Neuronal stem cell (in vitro differentiated cells): ENCODE measurements around the gene PANK4.

Experiments used
- DNase-seq: peaks from one replicate; pipeline ENCODE4 v3.0.0-alpha.2; 2013; ENCODE audit warnings: low spot score
- H2AFZ ChIP-seq: one replicate; pipeline ENCODE4 v1.6.1; 2013; ENCODE audit warnings: mild to moderate bottlenecking, low read length, inconsistent platforms
- H2AK5ac ChIP-seq: 2 replicates; pipeline ENCODE4 v1.6.1; 2013; ENCODE audit warnings: low read depth, mild to moderate bottlenecking, inconsistent platforms, low read length, moderate library complexity, mixed read lengths
- H2BK120ac ChIP-seq: 2 replicates; pipeline ENCODE4 v1.6.1; 2013; ENCODE audit warnings: low read depth, mild to moderate bottlenecking, inconsistent platforms, low read length, moderate library complexity, mixed read lengths
- H2BK12ac ChIP-seq: one replicate; pipeline ENCODE4 v1.6.1; 2013; ENCODE audit warnings: low read length, inconsistent platforms
- H2BK15ac ChIP-seq: 2 replicates; pipeline ENCODE4 v1.6.1; 2013; ENCODE audit warnings: mild to moderate bottlenecking, low read length, inconsistent platforms, mixed read lengths
- H2BK5ac ChIP-seq: one replicate; pipeline ENCODE4 v1.6.1; 2013; ENCODE audit warnings: inconsistent platforms, mild to moderate bottlenecking, low read length, moderate library complexity
- H3K14ac ChIP-seq: one replicate; pipeline ENCODE4 v1.6.1; 2013; ENCODE audit warnings: low read length, inconsistent platforms
- H3K18ac ChIP-seq: 2 replicates; pipeline ENCODE4 v1.6.1; 2013; ENCODE audit warnings: low read length, inconsistent platforms
- H3K23ac ChIP-seq: 2 replicates; pipeline ENCODE4 v1.6.1; 2013; ENCODE audit warnings: low read depth, mild to moderate bottlenecking, mixed read lengths, low read length, inconsistent platforms; ENCODE audit not compliant: poor library complexity
- H3K27ac ChIP-seq: replicated peaks from 3 replicates; pipeline ENCODE4 v1.5.1; 2013; ENCODE audit warnings: low read length, inconsistent platforms
- H3K27me3 ChIP-seq, 3 experiments: 2 replicates each; pipeline ENCODE4 v1.6.1; 2013; ENCODE audit warnings: low read length in 3 of 3, mild to moderate bottlenecking in 2 of 3, inconsistent platforms in 1 of 3, low read depth in 1 of 3, mixed read lengths in 1 of 3, moderate library complexity in 1 of 3; ENCODE audit not compliant: control insufficient read depth in 3 of 3, insufficient read depth in 3 of 3
- H3K36me3 ChIP-seq, 2 donors: replicated peaks in 1 of 2; 2 replicates each; pipeline ENCODE4 v1.6.1; 2013; ENCODE audit warnings: low read length in 2 of 2; ENCODE audit not compliant: control insufficient read depth in 2 of 2, insufficient read depth in 2 of 2
- H3K4ac ChIP-seq: 2 replicates; pipeline ENCODE4 v1.6.1; 2013; ENCODE audit warnings: inconsistent platforms, mild to moderate bottlenecking, low read length, moderate library complexity
- H3K4me1 ChIP-seq, 2 donors: 1 replicate in 1 of 2; 2 replicates in 1 of 2; pipeline ENCODE4 v1.6.1; 2013; ENCODE audit warnings: low read length in 2 of 2, low read depth in 1 of 2; ENCODE audit not compliant: control insufficient read depth in 2 of 2, insufficient read depth in 1 of 2
- H3K4me2 ChIP-seq: one replicate; pipeline ENCODE4 v1.6.1; 2013; ENCODE audit warnings: mild to moderate bottlenecking, low read length, inconsistent platforms; ENCODE audit not compliant: insufficient read depth, poor library complexity, severe bottlenecking
- H3K4me3 ChIP-seq, 2 donors: 2 replicates each; pipeline ENCODE4 v1.5.1; 2013; ENCODE audit warnings: low read length in 2 of 2, mild to moderate bottlenecking in 2 of 2, inconsistent platforms in 1 of 2, moderate library complexity in 1 of 2
- H3K79me1 ChIP-seq: one replicate; pipeline ENCODE4 v1.6.1; 2013; ENCODE audit warnings: low read depth, mild to moderate bottlenecking, inconsistent platforms, low read length, moderate library complexity
- H3K9ac ChIP-seq: one replicate; pipeline ENCODE4 v1.6.1; 2013; ENCODE audit warnings: mild to moderate bottlenecking, low read depth, low read length, inconsistent platforms; ENCODE audit not compliant: poor library complexity
- H3K9me3 ChIP-seq, 2 donors: replicated peaks in 1 of 2; 2 replicates each; pipeline versions ENCODE3 to v1.6.1; 2013; ENCODE audit warnings: low read length in 2 of 2, mild to moderate bottlenecking in 2 of 2, inconsistent platforms in 1 of 2, low read depth in 1 of 2, mixed read lengths in 1 of 2, moderate library complexity in 1 of 2; ENCODE audit not compliant: control insufficient read depth in 2 of 2, insufficient read depth in 1 of 2
- H4K8ac ChIP-seq: one replicate; pipeline ENCODE4 v1.6.1; 2013; ENCODE audit warnings: low read depth, mild to moderate bottlenecking, inconsistent platforms, low read length, moderate library complexity
- H4K91ac ChIP-seq: one replicate; pipeline ENCODE4 v1.6.1; 2013; ENCODE audit warnings: low read length, low read depth, mild to moderate bottlenecking, inconsistent platforms; ENCODE audit not compliant: poor library complexity
- WGBS, 2 donors: extraction: QIAGEN DNeasy Blood & Tissue Kit; methylation state at CpG; one replicate each; pipeline ENCODE4 v1.1.7; 2013; ENCODE audit warnings: missing lambda C conversion rate in 2 of 2, mixed read lengths in 1 of 2; ENCODE audit not compliant: insufficient read length in 2 of 2, insufficient replicate concordance in 1 of 2; ENCODE audit errors: extremely low coverage in 2 of 2; 5-methylcytosine and 5-hydroxymethylcytosine counted together

The PANK4 gene

DNA sequence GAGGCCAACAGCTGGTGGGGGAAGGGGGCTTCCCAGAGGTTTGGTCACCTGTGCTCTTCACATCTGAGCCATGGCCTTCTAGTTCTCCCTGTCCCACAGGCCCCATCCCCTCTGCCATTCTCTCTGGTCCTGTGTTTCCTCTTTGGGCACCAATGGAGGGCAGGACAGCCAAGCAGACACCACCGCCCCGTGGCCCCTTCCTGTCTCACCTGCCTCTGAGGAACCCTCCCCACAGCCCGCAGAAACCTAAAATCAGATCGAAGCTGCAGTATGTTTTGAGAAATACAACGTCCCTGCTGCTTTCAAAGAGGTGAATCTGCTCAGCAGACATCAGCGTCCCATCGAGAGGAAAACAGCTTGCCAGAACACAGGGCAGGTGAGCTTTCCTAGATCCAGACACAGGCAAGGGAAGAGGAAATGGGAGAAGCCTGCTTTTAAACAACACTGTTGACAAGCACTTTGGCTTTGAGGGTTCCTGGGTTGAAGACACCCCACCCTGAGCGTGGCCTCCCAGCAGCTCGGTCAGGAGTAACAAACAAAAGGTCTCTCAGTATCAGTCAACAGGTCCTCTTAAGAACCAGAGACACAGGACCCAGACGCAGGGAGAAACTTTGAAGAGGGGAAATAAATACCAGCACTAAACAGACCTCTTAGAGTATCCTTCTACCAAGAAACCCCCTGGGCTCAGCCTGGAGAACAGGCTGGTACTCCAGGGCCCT is 2.3 kb downstream of the PANK4 start:
- Histone ChIP-seq H3K4me3 (no peak overlapping the region), H3K27ac (no peak overlapping the region), H3K36me3 (peaks cover 25 to 48% of the 10 kb centered on the region in 2 donors), H4K91ac (no peak overlapping the region), H3K23ac (no peak overlapping the region), H3K14ac (no peak overlapping the region), H3K9me3 (no peaks in the 10 kb centered on the region), H3K4me2 (no peak overlapping the region), H3K79me1 (peaks cover 22% of the 10 kb centered on the region), H3K27me3 (peaks cover 0 to 22% (median 0%) of the 10 kb centered on the region in 3 experiments), H2BK12ac (no peak overlapping the region), H3K4ac (no peak overlapping the region), H2BK15ac (no peak overlapping the region), H2BK5ac (no peak overlapping the region), H3K4me1 (peaks cover 29 to 35% of the 10 kb centered on the region in 2 donors), H2AFZ (no peak overlapping the region), H3K9ac (no peak overlapping the region), H2AK5ac (no peak overlapping the region), H2BK120ac (no peak overlapping the region), H3K18ac (no peak overlapping the region), H4K8ac (no peak overlapping the region)
- no CpG with 5 or more reads among the region's 10 CpGs for WGBS, 2 donors
- DNase-seq = no peak

DNA sequence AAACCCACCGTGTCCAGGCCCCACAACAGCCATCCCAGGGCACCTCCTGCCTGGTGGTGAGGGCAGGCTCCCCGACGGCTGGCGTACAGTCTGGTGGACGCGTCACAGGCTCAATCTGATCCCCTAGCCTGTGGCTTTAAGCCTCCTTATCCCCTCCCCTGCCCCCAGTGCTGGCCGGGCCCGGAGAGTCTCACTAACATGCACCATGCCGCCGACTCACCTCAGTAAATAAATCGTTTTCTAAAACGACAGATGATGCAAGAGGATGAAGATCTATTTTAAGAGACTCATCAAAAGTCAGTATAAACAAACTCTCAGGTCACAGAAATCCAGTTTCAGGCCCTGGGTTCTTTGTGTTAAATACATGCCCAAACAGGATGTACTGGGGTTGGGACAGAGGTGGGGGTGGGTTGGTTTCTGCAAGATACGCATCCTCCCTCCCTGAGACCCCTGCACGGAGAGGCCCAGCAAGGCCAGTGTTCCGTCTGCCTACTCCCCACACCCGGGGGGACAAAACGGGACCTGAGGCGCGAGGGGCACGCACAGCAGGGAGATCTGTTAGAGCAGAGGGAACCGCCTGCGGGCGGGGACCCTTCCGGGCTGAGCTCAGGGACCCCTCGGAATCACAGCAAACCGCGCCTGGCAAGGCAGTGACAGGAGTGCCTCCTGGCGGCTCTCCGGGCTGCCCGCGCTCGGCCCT is 3.1 kb downstream of the PANK4 start:
- H2AFZ ChIP-seq = no peak overlapping the region
- DNase-seq = no peak
- H3K23ac ChIP-seq = no peak overlapping the region
- H3K36me3 ChIP-seq = peaks cover 27 to 55% of the 10 kb centered on the region in 2 donors
- H4K91ac ChIP-seq = no peak overlapping the region
- H2BK5ac ChIP-seq = no peak overlapping the region
- H3K27ac ChIP-seq = no peak overlapping the region
- H3K9me3 ChIP-seq = no peaks in the 10 kb centered on the region
- no peak overlapping the region for H2BK12ac ChIP-seq
- WGBS, 2 donors = no CpG with 5 or more reads among the region's 32 CpGs
- H3K18ac ChIP-seq = no peak overlapping the region
- no peak overlapping the region for H3K4me2 ChIP-seq
- H2BK120ac ChIP-seq = no peak overlapping the region
- H3K4me3 ChIP-seq = no peak overlapping the region
- H4K8ac ChIP-seq = no peak overlapping the region
- no peak overlapping the region for H3K14ac ChIP-seq
- peaks cover 28 to 29% of the 10 kb centered on the region in 2 donors for H3K4me1 ChIP-seq
- H3K79me1 ChIP-seq = peaks cover 26% of the 10 kb centered on the region
- no peak overlapping the region for H2AK5ac ChIP-seq
- peaks cover 0 to 15% (median 0%) of the 10 kb centered on the region in 3 experiments for H3K27me3 ChIP-seq
- H3K9ac ChIP-seq = no peak overlapping the region
- no peak overlapping the region for H3K4ac ChIP-seq
- no peak overlapping the region for H2BK15ac ChIP-seq

DNA sequence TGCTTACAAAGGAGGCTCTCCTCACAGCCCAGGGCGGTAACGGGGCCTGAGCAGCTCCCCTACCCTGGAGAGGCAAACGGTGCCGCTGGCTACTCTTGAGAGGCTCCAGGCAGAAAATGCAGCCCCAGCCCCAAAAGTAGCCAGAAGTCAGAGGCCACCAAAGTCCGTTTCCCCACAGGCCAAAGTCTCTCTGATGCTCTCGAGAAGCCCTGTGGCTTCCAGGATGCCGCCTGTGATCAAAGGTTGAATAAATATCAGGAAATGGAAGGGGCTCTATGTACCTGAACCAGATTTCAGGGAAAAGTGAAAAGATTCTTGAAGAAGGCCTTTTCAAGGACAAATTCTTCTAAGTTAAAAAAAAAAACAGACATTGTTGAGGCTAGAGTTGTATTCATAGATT is 4.2 kb downstream of the PANK4 start:
- Histone ChIP-seq H3K4me2 (no peak overlapping the region), H3K23ac (no peak overlapping the region), H2BK15ac (no peak overlapping the region), H3K14ac (no peak overlapping the region), H3K27ac (no peak overlapping the region), H4K91ac (no peak overlapping the region), H3K79me1 (peaks cover 22% of the 10 kb centered on the region), H2AK5ac (no peak overlapping the region), H2BK12ac (no peak overlapping the region), H3K4me1 (peaks cover 19 to 21% of the 10 kb centered on the region in 2 donors), H3K4me3 (no peak overlapping the region), H3K9me3 (no peaks in the 10 kb centered on the region), H3K9ac (no peak overlapping the region), H3K4ac (no peak overlapping the region), H2BK5ac (no peak overlapping the region), H4K8ac (no peak overlapping the region), H3K18ac (no peak overlapping the region), H3K27me3 (peaks cover 0 to 5% (median 0%) of the 10 kb centered on the region in 3 experiments), H3K36me3 (peaks cover 33 to 66% of the 10 kb centered on the region in 2 donors), H2BK120ac (no peak overlapping the region), H2AFZ (no peak overlapping the region)
- no CpG with 5 or more reads among the region's 7 CpGs for WGBS, 2 donors
- no peak for DNase-seq

DNA sequence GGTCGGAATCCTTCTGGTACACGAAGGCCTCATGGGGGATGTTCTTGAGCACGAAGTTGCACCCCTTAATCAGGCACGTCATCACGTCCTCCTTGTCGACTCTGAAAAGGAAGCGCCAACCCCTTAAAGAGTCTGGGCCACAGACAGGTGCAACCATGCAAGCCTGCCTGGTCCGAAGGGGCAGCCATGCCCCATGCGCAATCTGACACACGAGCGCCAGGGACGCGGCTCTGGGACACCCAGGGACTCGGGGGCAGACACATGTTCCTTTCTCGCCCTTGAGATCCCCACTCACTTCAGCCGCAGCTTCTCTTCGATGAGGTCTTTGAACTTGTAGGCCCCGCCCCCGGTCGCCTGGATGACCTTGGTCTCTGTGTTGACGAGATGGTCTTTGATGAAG is 5.6 kb downstream of the PANK4 start:
- Histone ChIP-seq H2BK12ac (peak overlapping the region; percentile 17), H3K4me1 (peaks cover 13 to 15% of the 10 kb centered on the region in 2 donors)

More for the DNA sequence above, 5.6 kb downstream of the PANK4 start:
- H2BK5ac ChIP-seq = no peak overlapping the region
- no peak overlapping the region for H3K23ac ChIP-seq
- no peak for DNase-seq
- no peak overlapping the region for H4K91ac ChIP-seq
- no peak overlapping the region for H2BK120ac ChIP-seq
- no peak overlapping the region for H3K4ac ChIP-seq
- H3K79me1 ChIP-seq = peaks cover 22% of the 10 kb centered on the region
- H3K4me2 ChIP-seq = no peak overlapping the region
- H3K36me3 ChIP-seq = peaks cover 46 to 80% of the 10 kb centered on the region in 2 donors
- WGBS, 2 donors = no CpG with 5 or more reads among the region's 21 CpGs
- no peak overlapping the region for H3K4me3 ChIP-seq
- H3K9ac ChIP-seq = no peak overlapping the region
- no peak overlapping the region for H3K14ac ChIP-seq
- no peak overlapping the region for H3K18ac ChIP-seq
- H3K27me3 ChIP-seq = no peaks in the 10 kb centered on the region
- H4K8ac ChIP-seq = no peak overlapping the region
- H2AFZ ChIP-seq = no peak overlapping the region
- H3K9me3 ChIP-seq = no peaks in the 10 kb centered on the region
- H2BK15ac ChIP-seq = no peak overlapping the region
- H2AK5ac ChIP-seq = no peak overlapping the region
- no peak overlapping the region for H3K27ac ChIP-seq
